ENCODE data around the gene TOR1AIP1. TPM values are rescaled to one million over a fixed set of nuclear protein-coding genes. Genes with fewer than 3 reads are reported as not detected.

The TOR1AIP1 gene
- total RNA-seq, 1 donor from 2014 or later: 21.6 TPM

DNA sequence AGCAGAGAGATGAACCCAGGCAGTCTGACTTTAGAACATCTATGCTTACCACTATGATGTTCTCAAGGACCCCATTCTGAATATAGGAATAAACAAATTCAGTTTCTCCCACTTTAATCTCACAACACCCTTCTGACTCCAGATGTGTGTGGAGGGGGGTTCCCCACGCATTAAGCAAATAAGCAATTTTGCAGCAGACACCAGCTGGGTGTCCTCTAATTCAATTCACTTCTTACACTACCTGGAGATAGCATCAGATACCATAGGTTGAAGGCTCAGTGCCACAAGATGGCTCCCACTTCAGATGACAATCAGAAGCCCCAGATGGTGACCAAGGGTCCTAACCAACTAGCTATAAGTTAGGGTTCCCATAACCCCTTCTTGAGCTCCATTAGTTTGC, 42.2 kb downstream of the TOR1AIP1 start:
- Histone ChIP-seq H3K9me3 (ENCODE audit: low read depth) (no peaks in the 10 kb centered on the region), H2AFZ (replicated peaks) (no peak overlapping the region), H3K79me2 (ENCODE audit: low read depth) (no peaks in the 10 kb centered on the region), H3K27ac (no peak overlapping the region), H3K9ac (no peak overlapping the region), H3K4me2 (no peak overlapping the region), H4K20me1 (ENCODE audit: low read depth) (no peaks in the 10 kb centered on the region), H3K27me3 (no peaks in the 10 kb centered on the region), H3F3A (ENCODE audit: low read depth) (peaks cover 13% of the 10 kb centered on the region), H3K4me1 (peaks cover 15% of the 10 kb centered on the region), H3K4me3 (no peak overlapping the region), H3K36me3 (peaks cover 2% of the 10 kb centered on the region)
- peaks cover 4% of the 10 kb centered on the region for H3K36me3 Mint-ChIP-seq
- no peaks in the 10 kb centered on the region for H3K9me3 Mint-ChIP-seq
- H3K27me3 Mint-ChIP-seq (ENCODE audit: insufficient read depth, low read depth): no peaks in the 10 kb centered on the region
- TF ChIP-seq EZH2 (IDR thresholded peaks at IDR 0.05) (no peak), EZH2phosphoT487 (IDR thresholded peaks at IDR 0.05) (no peak), CTCF (IDR thresholded peaks at IDR 0.05) (no peak)
- H3K4me3 Mint-ChIP-seq: no peak overlapping the region
- peaks cover 16% of the 10 kb centered on the region for H3K4me1 Mint-ChIP-seq
- no peak for DNase-seq (ENCODE audit: low spot score)
- no peak overlapping the region for H3K27ac Mint-ChIP-seq

DNA sequence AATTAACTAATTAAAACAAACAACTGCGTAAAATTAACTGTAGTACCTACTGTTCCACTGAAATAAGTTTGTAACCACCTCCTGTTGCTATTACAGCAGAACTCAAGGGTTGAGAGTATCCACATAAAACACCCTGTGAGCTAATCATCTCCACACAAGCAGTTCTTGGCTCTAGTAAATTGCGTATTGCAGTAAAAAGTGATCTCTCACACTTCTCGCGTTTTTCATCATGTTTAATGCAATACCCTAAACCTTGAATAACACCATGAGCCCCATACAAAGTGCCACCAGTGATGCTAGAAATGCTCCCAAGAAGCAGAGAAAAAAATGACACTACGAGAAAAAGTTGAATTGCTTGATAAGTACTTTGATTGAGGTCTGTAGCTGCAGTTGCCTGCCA, 43.2 kb downstream of the TOR1AIP1 start:
- Mint-ChIP-seq H3K4me1 (peaks cover 20% of the 10 kb centered on the region), H3K27ac (no peak overlapping the region), H3K4me3 (no peak overlapping the region), H3K27me3 (ENCODE audit: insufficient read depth, low read depth) (no peaks in the 10 kb centered on the region), H3K36me3 (no peaks in the 10 kb centered on the region), H3K9me3 (no peaks in the 10 kb centered on the region)
- no peak for DNase-seq (ENCODE audit: low spot score)
- Histone ChIP-seq H3K27ac (no peak overlapping the region), H2AFZ (replicated peaks) (no peak overlapping the region), H4K20me1 (ENCODE audit: low read depth) (no peaks in the 10 kb centered on the region), H3K27me3 (no peaks in the 10 kb centered on the region), H3K9me3 (ENCODE audit: low read depth) (no peaks in the 10 kb centered on the region), H3K9ac (no peak overlapping the region), H3F3A (ENCODE audit: low read depth) (peaks cover 13% of the 10 kb centered on the region), H3K4me1 (peaks cover 15% of the 10 kb centered on the region), H3K79me2 (ENCODE audit: low read depth) (no peaks in the 10 kb centered on the region), H3K4me3 (no peak overlapping the region), H3K36me3 (no peaks in the 10 kb centered on the region), H3K4me2 (no peak overlapping the region)
- TF ChIP-seq EZH2phosphoT487 (IDR thresholded peaks at IDR 0.05): no peak
- TF ChIP-seq EZH2 (IDR thresholded peaks at IDR 0.05): no peak
- no peak for TF ChIP-seq CTCF (IDR thresholded peaks at IDR 0.05)

GRCh38 chr1:179925922-179926849, 44.1 kb downstream of the TOR1AIP1 start:
- Histone ChIP-seq H3K4me3 (no peak overlapping the region), H3K27ac (no peak overlapping the region), H2AFZ (replicated peaks) (peak overlapping the region; percentile 77), H3F3A (ENCODE audit: low read depth) (peaks cover 8% of the 10 kb centered on the region), H3K36me3 (no peaks in the 10 kb centered on the region), H3K4me2 (no peak overlapping the region), H3K9ac (no peak overlapping the region), H4K20me1 (ENCODE audit: low read depth) (no peaks in the 10 kb centered on the region), H3K9me3 (ENCODE audit: low read depth) (no peaks in the 10 kb centered on the region), H3K27me3 (no peaks in the 10 kb centered on the region), H3K4me1 (peaks cover 12% of the 10 kb centered on the region), H3K79me2 (ENCODE audit: low read depth) (no peaks in the 10 kb centered on the region)
- no peak for TF ChIP-seq CTCF (IDR thresholded peaks at IDR 0.05)
- TF ChIP-seq EZH2phosphoT487 (IDR thresholded peaks at IDR 0.05): no peak
- no peak for TF ChIP-seq EZH2 (IDR thresholded peaks at IDR 0.05)
- H3K4me3 Mint-ChIP-seq: no peak overlapping the region
- peaks cover 21% of the 10 kb centered on the region for H3K4me1 Mint-ChIP-seq
- no peaks in the 10 kb centered on the region for H3K9me3 Mint-ChIP-seq
- H3K27ac Mint-ChIP-seq: no peak overlapping the region
- no peaks in the 10 kb centered on the region for H3K36me3 Mint-ChIP-seq
- DNase-seq (ENCODE audit: low spot score): no peak
- no peaks in the 10 kb centered on the region for H3K27me3 Mint-ChIP-seq (ENCODE audit: insufficient read depth, low read depth)
